Skeletal muscle cell (primary cell): ENCODE results near the gene UBE2E1.

Source experiments
- DNase-seq: peaks from one replicate; pipeline ENCODE4 v3.0.0-alpha.2; 2010; ENCODE audit warnings: low read depth
- H3K4me3 ChIP-seq: 2 replicates; pipeline ENCODE4 v1.5.1; 2011; ENCODE audit warnings: low read depth, mild to moderate bottlenecking, control low read depth, low read length, moderate library complexity

Gene UBE2E1

DNA sequence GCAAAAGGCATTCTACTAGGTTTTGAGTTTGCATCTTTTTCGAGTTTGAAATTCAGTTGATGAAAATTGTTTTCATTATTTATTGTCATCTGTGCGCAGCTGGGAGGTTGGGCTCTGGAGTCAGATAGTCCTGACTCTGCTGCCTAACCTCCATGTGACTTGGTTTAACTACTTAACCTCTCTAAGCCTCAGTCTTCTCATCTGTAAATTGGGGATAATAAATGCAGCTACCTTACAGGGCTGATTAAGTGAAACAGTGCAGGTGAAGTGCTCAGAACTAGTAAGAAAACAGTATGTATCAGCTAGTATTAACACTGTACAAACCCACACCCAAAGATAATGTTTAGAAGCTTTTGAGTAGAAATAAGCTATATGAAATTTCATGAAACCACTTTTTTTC lies 14.1 kb upstream of the UBE2E1 start:
- no peak overlapping the region for H3K4me3 ChIP-seq
- DNase-seq: no peak

DNA sequence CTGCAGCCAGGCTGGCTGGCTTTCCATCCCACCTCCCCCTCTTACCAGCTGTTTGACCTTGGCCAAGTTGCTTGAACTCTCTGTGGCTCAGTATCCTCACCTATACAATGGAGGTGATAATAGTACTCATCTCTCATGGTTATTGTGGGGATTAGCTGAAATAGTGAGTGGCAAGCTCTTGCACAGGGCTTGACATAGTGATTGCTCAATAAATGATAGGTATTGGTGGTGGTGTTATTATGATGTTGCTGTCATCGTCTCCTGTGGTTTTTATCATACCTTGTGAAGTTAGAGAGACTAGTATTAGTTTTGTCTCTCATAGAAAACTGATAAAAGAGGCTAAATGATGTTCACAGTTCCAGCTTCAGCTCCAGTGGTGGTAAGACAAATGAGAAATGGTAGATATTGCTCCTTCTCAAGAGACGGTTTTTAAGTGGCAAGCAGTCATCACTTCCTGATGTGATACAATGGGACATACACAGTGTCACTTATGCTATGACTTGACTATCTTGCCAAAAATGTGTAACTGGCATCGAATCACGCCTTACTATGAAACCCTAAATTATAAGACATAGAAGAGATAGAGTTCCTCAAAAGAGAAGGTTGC lies 12.1 kb upstream of the UBE2E1 start:
- no peak for DNase-seq
- H3K4me3 ChIP-seq: no peak overlapping the region

DNA sequence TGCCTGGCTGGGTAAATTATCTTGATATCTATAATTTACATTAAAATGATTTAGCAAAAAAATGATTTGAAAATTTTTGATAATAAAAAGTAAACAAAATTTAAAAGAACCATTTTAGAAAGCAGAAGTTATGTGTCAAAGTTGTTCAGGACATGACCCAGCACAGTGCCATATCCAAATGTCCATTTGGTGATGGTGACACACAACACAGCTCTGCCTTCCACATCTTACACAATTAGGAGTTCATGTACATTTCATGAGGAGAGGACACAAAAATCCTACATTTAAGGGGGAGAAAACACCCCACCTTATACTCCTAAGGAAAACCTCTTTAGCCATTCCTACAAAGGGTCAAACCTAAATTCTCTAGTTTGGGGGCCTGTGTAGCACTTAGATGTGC lies 10.7 kb upstream of the UBE2E1 start:
- no peak overlapping the region for H3K4me3 ChIP-seq
- DNase-seq: no peak

DNA sequence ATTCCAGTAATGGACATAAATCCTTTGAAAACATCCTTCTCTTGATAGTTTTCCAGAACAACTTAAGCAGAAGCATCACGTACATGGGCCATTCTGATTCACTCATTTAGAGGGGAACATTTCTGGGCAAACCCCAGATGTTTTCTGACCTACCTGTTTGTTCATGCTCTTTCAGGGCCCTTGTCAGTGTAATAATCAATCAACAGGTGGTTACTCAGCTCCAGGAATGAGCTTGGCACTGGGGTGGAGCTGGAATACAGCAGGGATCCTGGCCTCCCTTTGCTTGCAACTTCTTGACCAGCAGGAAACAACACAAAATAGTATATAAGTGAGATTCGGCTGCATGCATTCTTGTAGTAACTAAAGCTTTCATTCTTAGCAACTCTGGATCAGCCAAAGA lies 9.2 kb upstream of the UBE2E1 start:
- DNase-seq: no peak
- no peak overlapping the region for H3K4me3 ChIP-seq

DNA sequence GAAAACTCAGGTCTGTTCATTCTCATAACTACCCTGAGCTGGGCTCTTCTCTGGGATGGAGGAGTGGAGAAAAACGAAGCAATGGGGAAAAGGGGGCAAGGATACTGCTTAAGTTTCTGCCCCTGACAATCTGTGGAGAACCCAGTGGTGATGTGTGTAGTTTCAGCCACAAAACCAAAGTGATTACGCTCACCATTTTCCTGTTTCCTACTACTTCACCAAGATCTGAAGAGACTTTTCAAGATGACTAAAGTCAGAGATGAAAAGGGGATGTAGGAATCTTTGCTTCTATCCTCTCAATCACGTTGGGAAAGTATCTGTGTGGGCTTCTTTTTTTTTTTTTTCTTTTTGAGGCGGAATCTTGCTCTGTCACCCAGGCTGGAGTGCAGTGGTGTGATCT lies 8.3 kb upstream of the UBE2E1 start:
- DNase-seq: no peak

DNA sequence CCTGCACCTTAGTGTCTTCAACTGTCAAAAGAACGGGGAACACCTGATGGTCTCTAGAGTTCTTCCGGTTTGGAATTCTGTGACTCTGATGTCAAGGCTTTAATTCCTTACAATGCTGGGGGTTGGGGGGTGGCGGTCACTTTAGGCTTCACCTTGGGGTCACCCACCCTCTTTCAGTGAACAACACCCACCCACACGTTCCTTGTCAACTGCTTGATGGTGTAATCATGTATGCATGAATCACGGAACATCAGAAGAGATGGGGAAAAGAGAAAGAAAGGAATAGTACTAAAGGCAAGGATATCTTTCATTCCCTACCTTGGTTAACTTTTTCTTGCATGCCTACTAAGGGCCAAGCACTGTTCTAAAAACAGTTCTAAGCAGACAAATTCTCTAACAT lies 7.3 kb upstream of the UBE2E1 start:
- no peak overlapping the region for H3K4me3 ChIP-seq
- DNase-seq: no peak

More for the DNA sequence above, 8.3 kb upstream of the UBE2E1 start:
- no peak overlapping the region for H3K4me3 ChIP-seq

DNA sequence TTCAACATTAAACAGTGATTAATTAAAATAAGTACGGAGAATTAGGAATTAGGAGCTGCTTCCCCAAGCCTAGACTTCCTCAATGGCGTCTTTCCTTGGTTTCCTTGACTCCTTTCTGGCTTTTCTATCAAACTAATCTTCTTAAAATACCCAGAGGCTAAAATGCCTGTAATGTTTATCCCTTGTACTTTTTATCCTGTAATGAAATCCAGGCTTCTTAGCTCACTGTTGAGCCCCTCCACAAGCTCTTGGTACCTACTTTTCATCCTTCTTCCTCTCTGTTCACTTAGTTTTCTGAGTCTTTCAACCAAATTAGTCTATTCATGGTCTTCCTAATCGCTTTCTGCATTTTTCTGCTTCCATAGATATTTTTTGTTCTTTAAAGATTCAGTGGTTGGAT lies 6.9 kb upstream of the UBE2E1 start:
- DNase-seq: no peak

DNA sequence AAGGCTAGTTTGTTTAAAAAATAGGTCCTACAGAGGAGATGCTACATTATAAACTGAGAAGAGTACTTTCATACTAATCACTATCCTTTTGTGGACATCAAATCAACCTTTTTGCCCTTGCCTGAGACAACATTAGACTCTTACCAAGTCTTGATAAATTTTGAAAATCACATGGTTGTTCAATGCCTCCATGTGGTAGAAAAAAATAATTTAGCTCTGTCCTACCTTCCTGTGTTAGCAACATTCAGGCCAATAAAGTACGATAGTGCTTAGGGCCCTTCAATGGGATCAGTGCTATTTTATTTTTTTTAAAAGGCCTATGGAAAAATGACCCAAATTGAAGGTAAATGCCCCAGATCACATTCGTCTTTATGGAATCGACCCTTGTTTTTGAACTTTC lies 5.0 kb upstream of the UBE2E1 start:
- no peak overlapping the region for H3K4me3 ChIP-seq
- DNase-seq: no peak

More for the DNA sequence above, 6.9 kb upstream of the UBE2E1 start:
- no peak overlapping the region for H3K4me3 ChIP-seq

DNA sequence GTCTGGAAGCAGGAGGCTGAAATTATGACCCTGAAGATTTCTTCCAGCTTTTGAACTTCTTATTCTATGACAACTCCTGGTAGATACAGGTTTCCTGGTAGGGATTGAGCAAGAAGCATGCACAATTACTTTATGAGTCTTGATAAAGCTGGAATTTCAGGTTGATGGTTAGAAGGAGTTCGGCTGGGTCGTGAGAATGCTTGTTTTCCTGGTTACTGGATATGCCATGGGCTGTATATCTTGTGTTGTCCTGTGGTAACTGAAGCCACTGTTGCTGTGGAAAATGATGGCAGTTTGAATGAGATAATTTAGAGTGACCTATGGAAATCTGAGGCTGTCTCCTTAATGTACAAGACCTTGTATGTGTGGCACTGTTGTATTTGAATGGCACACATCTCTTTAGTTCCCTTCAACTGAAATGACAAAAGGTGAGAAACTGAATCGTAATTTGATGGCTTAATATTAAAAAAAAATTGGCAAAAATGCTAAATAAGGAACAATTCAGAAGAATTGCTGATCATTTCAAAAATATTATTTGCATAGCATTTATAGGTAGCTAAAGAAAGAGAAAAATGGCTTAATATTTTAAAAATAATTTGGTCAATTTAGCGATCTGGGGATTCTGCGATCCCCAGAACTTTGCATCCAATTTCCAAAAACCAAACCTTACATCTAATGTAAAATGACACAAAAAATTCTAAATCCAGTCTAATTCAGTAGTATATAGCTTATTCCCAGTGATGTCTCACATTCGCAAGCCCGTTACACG lies 1.1 kb upstream of the UBE2E1 start:
- H3K4me3 ChIP-seq: no peak overlapping the region

DNA sequence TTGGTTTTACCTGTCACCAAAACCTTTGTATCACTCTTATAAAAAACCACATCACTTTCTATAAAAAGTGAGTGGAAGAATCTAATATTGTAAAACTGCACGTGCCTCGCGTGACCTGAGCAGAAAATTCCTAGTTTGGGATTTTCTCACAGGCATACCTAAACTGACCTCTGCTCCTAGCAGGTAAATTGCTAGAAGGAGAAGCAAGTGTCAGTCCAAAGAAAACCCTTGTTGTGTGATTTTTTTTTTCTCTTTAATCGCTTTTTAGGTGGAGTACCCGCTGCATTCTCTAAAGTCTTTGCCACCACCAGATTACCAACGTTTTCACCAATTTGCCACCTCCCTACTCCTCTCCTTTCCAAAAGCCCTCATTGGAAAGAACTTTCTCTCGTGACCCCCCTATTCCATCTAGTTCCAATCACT lies 534 bp upstream of the UBE2E1 start:
- DNase-seq: no peak
- H3K4me3 ChIP-seq: peak overlapping the region; percentile 76

More for the DNA sequence above, 1.1 kb upstream of the UBE2E1 start:
- DNase-seq: no peak

DNA sequence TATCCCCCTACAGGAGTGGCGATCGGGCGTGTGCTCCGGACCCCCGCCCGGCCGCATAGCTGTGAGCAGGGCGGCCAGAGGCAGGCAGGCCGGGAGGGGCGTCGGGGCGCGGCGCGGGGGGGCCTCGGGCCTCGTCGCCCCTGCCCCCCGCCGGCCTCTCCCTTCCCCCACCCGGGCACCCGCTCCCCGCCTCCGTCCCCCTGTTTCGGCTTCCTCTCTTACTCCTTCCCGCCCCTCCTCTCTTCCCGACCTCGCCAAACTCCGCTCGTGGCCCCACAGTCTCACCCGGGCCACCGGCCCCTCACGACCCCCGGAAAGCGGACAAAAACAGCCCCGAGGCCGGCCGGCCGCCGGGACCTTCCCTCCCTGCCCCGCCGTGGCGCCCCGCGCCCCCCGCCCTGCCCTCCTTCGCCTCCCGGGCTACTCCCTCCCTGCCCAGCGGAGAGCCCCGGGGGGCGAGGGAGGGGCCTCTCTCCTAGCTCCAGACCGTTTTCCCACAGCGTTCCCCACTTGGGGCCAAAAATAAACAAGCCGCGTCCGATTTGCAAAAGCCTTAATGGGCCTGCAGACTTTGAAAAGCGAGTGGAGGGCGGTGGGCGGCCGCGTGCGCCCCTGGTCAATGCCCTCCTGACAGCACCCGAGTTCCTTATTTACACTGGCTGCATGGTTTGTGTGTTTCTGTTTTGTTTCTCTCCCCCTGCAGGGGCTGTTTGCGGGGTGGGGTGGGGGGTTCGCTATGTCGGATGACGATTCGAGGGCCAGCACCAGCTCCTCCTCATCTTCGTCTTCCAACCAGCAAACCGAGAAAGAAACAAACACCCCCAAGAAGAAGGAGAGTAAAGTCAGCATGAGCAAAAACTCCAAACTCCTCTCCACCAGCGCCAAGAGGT lies 1.0 kb downstream of the UBE2E1 start:
- no peak for DNase-seq

DNA sequence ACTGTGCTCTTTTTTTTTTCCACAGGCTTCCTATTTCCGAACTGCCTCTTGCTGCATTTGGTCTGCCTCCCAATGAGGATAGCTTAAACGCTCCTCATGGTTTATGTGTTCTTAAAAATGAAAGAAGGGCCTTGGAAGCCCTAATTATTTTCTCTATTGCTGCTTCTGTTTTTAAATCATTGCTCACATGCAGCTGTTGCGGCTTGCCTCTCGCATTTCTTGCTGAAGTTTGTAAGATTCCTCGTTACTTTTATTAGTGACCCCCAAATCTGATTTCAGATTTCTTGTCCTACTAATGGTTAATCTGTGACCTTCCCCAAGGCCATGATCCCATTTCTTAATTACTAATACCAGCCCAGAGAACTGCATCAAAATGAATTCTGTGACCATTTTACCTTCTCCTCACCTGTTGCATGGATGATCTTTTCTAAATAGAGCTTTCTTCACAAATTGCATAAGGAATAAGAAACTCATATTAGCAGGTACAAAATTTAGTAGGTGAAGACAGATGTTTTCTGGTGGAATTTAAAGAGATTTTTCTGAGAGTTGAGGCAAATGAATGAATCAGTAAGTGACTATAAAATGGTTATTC lies 1.8 kb downstream of the UBE2E1 start:
- H3K4me3 ChIP-seq: peak overlapping the region; percentile 76
- peak; percentile 6 for DNase-seq

More for the DNA sequence above, 1.0 kb downstream of the UBE2E1 start:
- H3K4me3 ChIP-seq: peak overlapping the region; percentile 76

DNA sequence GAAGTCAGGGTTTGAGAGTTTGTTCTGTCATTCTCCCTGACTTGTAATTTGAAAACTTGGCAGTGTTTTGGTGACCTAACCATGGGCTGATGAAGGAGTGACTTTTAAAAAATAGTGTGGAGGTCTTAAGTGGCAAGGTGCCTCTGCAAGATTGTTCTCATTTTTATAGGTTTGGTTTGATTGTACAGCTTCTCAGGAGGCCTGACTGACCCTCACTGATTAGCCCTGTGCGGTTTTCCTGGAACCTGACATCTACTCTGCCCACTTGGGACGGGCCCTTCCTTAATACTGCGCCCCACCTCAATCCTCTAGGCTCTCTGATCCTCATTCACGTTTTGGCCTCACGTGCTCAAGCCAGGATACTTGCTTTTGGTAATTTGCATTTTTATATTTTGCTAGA lies 2.8 kb downstream of the UBE2E1 start:
- H3K4me3 ChIP-seq: no peak overlapping the region
- no peak for DNase-seq

DNA sequence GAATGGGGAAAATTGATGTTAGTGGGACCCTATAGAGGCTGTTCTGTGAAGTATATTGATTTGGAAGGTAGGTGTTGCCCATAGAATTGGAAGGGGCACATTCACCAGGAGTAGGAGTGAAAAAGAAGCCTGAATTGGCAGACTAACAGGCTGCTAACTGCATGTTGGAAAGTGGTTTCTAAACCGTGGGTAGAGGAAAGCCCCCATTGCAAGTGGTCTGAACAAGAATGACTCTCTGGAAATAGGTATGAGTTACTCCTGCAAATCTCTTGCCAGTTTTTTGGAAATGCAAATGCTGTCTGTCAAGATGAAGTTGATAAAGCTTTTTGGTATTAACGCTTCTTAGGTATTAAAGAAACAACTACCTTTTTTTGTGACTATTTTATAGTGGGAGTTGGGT lies 3.5 kb downstream of the UBE2E1 start:
- no peak overlapping the region for H3K4me3 ChIP-seq
- DNase-seq: no peak

DNA sequence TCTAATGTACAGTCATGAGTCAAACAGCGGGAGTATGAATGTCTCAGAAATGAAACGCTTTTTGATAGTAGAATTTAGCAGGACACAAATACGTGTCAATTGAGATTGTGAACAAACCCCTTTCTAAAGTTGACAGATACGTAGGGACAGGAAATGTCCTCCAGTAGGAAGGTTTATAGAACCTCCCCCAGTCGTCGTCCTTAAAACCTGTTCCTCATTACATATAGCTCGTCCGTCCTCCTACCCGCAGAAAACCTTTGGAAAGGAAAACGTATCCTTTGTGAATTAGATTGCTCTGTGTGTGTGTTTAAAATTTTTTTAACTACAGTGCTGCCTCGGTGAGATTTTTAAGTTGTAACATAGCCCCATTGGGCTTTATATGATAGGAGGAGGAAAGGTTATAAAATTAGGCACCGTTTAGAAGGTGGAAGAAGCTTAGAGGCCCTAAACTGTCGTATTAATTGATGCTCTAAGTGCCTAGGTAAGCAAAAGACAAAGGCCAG lies 4.1 kb downstream of the UBE2E1 start:
- no peak for DNase-seq
- H3K4me3 ChIP-seq: peak overlapping the region; percentile 59

DNA sequence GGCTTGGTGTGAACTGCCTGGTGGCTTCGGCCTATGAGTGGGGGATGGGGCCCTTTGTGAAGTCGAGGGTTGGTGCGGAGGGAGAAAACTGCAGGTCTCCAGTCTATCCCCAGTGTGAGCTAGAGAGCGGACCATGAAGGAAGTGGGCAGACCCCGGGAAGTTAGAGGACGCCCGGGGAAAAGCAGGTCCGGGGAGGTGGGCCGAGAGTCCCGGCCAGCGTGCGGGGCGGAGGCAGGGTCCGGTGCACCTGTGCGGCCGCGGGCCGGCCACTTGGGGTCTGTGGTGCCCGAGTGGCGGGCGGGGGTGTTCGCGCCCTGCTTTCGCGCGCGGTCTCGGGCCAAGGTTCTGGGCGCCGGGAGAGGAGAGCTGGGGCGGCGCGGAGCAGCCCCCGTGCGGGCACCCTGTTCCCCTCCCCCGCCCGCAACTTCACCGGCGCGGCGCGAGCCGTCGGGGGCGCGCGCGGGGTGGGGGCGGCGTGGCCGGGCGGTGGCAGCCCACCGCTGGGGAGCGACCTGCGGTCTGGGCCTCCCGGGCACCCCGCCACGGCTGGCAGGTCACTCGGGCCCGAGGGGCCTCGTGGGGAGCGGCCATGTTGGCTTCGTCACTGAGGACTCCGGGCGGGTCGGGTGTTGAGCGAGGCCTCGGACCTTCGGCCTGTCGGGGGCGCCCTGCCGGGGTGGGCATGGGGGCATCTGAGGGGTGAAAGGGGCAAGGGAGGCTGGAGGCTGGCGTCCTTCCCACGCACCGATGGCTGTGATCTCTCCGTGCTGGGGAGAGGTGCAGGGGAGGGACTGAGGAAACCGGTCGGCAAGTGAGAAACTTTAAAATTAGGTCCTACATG lies 4.8 kb downstream of the UBE2E1 start:
- no peak for DNase-seq
- H3K4me3 ChIP-seq: peak overlapping the region; percentile 59

DNA sequence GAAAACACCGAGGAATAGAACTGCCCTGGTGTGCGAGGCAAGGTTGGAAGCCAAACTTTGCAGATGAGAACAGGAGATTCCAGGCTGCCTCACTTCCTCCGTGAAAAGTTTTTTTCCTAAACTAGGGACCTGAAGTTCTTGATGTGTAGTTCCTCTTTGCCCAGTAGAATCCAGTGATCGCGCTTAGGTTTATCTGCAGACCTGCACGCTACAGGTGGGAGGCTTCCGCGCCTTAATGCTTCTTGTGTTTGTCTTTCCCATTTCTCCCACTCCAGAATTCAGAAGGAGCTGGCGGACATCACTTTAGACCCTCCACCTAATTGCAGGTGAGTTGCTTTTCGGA lies 5.4 kb downstream of the UBE2E1 start:
- no peak for DNase-seq
- H3K4me3 ChIP-seq: peak overlapping the region; percentile 59

DNA sequence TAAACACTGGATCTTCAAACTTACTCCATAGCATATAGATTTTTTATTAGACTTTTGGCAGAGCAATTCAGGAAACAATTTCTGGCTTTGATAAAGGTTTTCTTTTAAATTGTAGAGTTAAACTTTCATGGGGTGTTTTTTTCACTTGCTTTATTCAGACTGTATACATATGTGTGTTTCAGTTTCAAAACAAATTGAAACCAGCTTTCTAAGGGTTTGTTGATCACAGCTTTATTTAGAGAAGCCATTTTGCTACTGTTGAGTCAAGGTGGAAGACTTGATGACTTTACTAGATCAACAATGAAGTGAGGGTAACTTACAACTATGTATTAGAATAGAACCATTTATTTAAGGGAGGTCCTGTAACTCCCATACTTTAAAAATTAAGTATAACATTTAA lies 6.2 kb downstream of the UBE2E1 start:
- H3K4me3 ChIP-seq: no peak overlapping the region
- DNase-seq: no peak

DNA sequence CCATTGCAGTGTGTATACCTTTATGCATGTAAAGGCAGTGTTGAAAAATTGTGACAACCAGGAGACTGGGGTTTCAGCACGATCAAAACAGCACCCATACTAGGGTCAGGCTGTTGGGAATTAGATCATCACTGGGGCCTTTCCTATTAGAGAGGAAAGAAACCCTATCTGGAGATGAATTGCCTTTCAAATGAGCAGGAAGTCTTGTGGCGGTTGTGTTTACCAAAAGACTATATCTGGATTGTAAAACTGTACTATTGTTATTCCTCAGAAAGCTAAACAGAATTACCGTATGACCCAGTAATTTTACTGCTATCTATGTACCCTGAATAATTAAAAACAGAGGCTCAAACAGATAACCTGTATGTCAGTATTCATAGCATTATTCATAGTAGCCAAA lies 10.1 kb downstream of the UBE2E1 start:
- DNase-seq: no peak

More for the DNA sequence above, 10.1 kb downstream of the UBE2E1 start:
- no peak overlapping the region for H3K4me3 ChIP-seq
